Keratinocyte (primary cell): ENCODE data around the gene ATP1A2. TPM values are rescaled to one million over a fixed set of nuclear protein-coding genes. Genes with fewer than 3 reads are reported as not detected.

ENCODE experiments used
- DNase-seq: peaks from one replicate; pipeline ENCODE4 v3.0.0-alpha.2; 2011; ENCODE audit warnings: low read depth, missing footprints, low spot score
- FAIRE-seq: peaks from 2 replicates; lab custom pipeline; 2011; peaks lifted over from hg19 to GRCh38; lab: Jason Lieb, UNC
- H2AFZ ChIP-seq: 2 replicates; pipeline ENCODE4 v1.6.0; 2012; ENCODE audit warnings: low read length, control low read depth, inconsistent platforms; ENCODE audit not compliant: control insufficient read depth
- H3K27ac ChIP-seq: 2 replicates; pipeline ENCODE4 v1.5.1; 2011; ENCODE audit warnings: low read length; ENCODE audit not compliant: control insufficient read depth, insufficient read depth
- H3K27me3 ChIP-seq: 3 replicates; pipeline ENCODE4 v1.6.0; 2011; ENCODE audit warnings: low read length; ENCODE audit not compliant: control insufficient read depth, insufficient read depth; ENCODE audit errors: extremely low read depth
- H3K36me3 ChIP-seq, 2 experiments: 2 replicates in 1 of 2; 3 replicates in 1 of 2; pipeline ENCODE4 v1.5.1; 2011; ENCODE audit warnings: low read length in 2 of 2, mild to moderate bottlenecking in 1 of 2; ENCODE audit not compliant: control insufficient read depth in 2 of 2, insufficient read depth in 2 of 2; ENCODE audit errors: extremely low read depth in 1 of 2
- H3K4me1 ChIP-seq: 3 replicates; pipeline ENCODE4 v1.5.1; 2011; ENCODE audit warnings: low read length; ENCODE audit not compliant: control insufficient read depth, insufficient read depth; ENCODE audit errors: extremely low read depth
- H3K4me2 ChIP-seq: 3 replicates; pipeline ENCODE4 v1.6.0; 2011; ENCODE audit warnings: low read depth, low read length; ENCODE audit not compliant: control insufficient read depth, insufficient read depth; ENCODE audit errors: extremely low read depth
- H3K4me3 ChIP-seq, 3 experiments: fragments of 200-600 bp in 1 of 3; sonication (generic) in 1 of 3; 2 replicates in 2 of 3; 3 replicates in 1 of 3; pipeline ENCODE4 v1.5.1; 2011 to 2016; ENCODE audit warnings: low read length in 3 of 3, mild to moderate bottlenecking in 3 of 3, control low read depth in 2 of 3, inconsistent platforms in 1 of 3, low read depth in 1 of 3, mixed read lengths in 1 of 3, mixed run types in 1 of 3, moderate library complexity in 1 of 3; ENCODE audit not compliant: control insufficient read depth in 2 of 3, insufficient read depth in 2 of 3; ENCODE audit errors: extremely low read depth in 1 of 3
- H3K79me2 ChIP-seq: 2 replicates; pipeline ENCODE4 v1.6.0; 2012; ENCODE audit warnings: low read length; ENCODE audit not compliant: control insufficient read depth, insufficient read depth
- H3K9ac ChIP-seq: 3 replicates; pipeline ENCODE4 v1.6.0; 2011; ENCODE audit warnings: low read length; ENCODE audit not compliant: control insufficient read depth, insufficient read depth; ENCODE audit errors: extremely low read depth
- H3K9me1 ChIP-seq: 3 replicates; pipeline ENCODE4 v1.6.0; 2011; ENCODE audit warnings: low read length; ENCODE audit not compliant: control insufficient read depth, insufficient read depth; ENCODE audit errors: extremely low read depth
- H3K9me3 ChIP-seq: 2 replicates; pipeline ENCODE4 v1.5.1; 2012; ENCODE audit warnings: low read depth, low read length; ENCODE audit not compliant: control insufficient read depth
- H4K20me1 ChIP-seq: 3 replicates; pipeline ENCODE4 v1.6.0; 2011; ENCODE audit warnings: low read length; ENCODE audit not compliant: control insufficient read depth, insufficient read depth; ENCODE audit errors: extremely low read depth
- EZH2 ChIP-seq: IDR thresholded peaks from one replicate; pipeline ENCODE4 v1.6.1; 2012; ENCODE audit warnings: inconsistent platforms, mild to moderate bottlenecking, low read length, moderate library complexity
- dilution Hi-C: fragments of 300-500 bp; cut with MboI; formaldehyde crosslinking; loops from one replicate; pipeline ENCODE4 v1.7.0; 2020; ENCODE audit warnings: low sequenced_read_pairs; ENCODE audit not compliant: extremely low pct_ligation_motif_present
- polyA plus RNA-seq, 5 experiments: library from polyadenylated mRNA; depleted of rRNA in 3 of 5; stranded (reverse) in 3 of 5; stranded (forward) in 1 of 5; unstranded in 1 of 5; fragments of >200 nt; gene quantifications; 1 replicate in 1 of 5; 2 replicates in 3 of 5; 3 replicates in 1 of 5; pipeline versions ENCODE4 v1.2.1 to v1.2.3, GENCODE V29; 2011 to 2012; ENCODE audit warnings: missing spikeins in 2 of 5, low read depth in 1 of 5, low replicate concordance in 1 of 5
- TF ChIP-seq, protein P1 (sequence below), 3 experiments: IDR thresholded peaks in 1 of 3; conservative IDR thresholded peaks in 1 of 3; optimal IDR thresholded peaks in 1 of 3; 2 replicates in 2 of 3; 3 replicates in 1 of 3; pipeline versions ENCODE3 to v1.5.1; 2011; ENCODE audit warnings: low read length in 3 of 3, mild to moderate bottlenecking in 3 of 3, moderate library complexity in 2 of 3, control low read depth in 1 of 3, inconsistent platforms in 1 of 3; ENCODE audit not compliant: insufficient read depth in 2 of 3; ENCODE audit errors: extremely low read depth in 1 of 3

ATP1A2 gene
- polyA plus RNA-seq, 1 donor (not counting 4 experiments of a cell fraction or from before 2014, with no cell fraction given) = not detected

DNA sequence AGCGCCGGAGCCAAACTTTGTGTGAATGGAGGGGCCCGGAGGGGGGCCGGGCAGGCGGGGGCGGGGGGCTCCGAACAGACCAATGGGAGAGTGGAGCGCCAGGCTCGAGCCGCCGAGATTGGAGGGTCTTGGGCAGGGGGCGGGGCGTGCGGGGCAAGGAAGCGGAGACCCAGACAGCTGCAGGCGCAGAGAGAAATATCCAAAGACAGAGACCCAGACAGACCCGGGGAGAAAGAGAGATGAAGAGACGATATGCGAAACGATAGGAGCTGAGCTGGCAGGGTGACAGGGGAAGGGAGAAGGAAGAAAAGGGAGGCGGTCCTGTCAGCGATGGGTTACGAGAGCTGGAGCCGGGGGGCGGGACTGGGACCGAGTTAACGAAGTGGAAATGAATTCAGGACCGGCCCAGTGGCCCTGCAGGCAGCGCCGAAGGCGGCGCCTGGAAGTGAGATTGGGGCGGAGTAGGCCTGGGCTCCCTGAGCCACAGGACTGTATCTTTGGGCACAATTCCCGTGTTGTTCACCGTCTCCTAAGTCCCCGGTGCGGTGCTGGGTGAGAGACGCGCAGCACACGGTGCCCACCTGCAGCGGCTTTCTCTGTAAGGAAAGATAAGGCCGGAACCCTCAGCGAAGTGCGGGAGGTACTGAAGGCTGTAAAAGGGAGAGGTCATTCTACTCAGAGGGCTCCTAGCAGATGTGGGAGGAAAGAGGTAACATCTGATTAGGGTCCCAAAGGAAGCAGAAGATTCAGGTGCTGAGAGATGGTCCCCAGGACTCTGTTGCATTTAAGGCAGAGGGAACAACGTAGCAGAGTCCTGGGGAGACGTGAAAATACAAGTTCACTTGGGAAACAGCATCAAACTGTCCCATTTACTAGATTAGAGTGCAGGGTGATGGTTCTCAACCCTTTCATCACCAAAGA, 45.1 kb upstream of the ATP1A2 start:
- peaks cover 3% of the 10 kb centered on the region for H3K4me1 ChIP-seq
- DNase-seq (no peak), FAIRE-seq (no peak)
- peak overlapping the region; percentile 76 for H3K4me2 ChIP-seq
- H2AFZ ChIP-seq = peak overlapping the region; percentile 66
- peaks cover 53% of the 10 kb centered on the region for H3K27me3 ChIP-seq
- no peaks in the 10 kb centered on the region for H3K36me3 ChIP-seq
- no peak overlapping the region for H3K27ac ChIP-seq
- no peaks in the 10 kb centered on the region for H3K9me1 ChIP-seq
- H4K20me1 ChIP-seq = no peaks in the 10 kb centered on the region
- dilution Hi-C loops = no loop called here
- H3K79me2 ChIP-seq = no peaks in the 10 kb centered on the region
- no peak overlapping the region for H3K9ac ChIP-seq
- TF ChIP-seq EZH2 = peak; percentile 88
- TF ChIP-seq, protein P1, sequence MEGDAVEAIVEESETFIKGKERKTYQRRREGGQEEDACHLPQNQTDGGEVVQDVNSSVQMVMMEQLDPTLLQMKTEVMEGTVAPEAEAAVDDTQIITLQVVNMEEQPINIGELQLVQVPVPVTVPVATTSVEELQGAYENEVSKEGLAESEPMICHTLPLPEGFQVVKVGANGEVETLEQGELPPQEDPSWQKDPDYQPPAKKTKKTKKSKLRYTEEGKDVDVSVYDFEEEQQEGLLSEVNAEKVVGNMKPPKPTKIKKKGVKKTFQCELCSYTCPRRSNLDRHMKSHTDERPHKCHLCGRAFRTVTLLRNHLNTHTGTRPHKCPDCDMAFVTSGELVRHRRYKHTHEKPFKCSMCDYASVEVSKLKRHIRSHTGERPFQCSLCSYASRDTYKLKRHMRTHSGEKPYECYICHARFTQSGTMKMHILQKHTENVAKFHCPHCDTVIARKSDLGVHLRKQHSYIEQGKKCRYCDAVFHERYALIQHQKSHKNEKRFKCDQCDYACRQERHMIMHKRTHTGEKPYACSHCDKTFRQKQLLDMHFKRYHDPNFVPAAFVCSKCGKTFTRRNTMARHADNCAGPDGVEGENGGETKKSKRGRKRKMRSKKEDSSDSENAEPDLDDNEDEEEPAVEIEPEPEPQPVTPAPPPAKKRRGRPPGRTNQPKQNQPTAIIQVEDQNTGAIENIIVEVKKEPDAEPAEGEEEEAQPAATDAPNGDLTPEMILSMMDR (optimal IDR thresholded peaks at IDR 0.05 in 1 of 3, IDR thresholded peaks at IDR 0.05 in 1 of 3, conservative IDR thresholded peaks at IDR 0.05 in 1 of 3; ENCODE audit: extremely low read depth in 1 of 3, insufficient read depth in 2 of 3, low read length in 3 of 3) = no peak
- peak overlapping the region; percentile 26 to 62 (median 46) for H3K4me3 ChIP-seq
- H3K9me3 ChIP-seq = no peaks in the 10 kb centered on the region

DNA sequence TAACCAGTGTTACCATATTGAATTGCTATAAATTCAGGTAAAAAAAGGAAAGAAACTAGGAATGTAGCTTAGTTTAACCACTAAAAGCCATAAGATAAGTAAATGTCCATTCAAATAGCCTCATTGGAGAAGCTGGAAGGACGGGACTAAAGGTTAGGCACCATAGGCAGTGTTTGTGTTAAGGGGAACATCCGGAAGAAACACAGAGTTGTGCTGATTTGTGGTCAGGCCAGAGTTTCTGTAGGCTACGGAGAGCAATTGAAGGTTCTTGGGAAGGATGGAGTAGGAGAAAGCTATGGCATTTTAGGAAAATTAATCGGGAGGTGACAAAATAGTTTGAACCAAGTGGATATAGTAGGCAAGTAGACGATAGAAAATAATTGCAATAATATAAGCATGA, 44.3 kb upstream of the ATP1A2 start:
- Histone ChIP-seq H3K27me3 (peaks cover 48% of the 10 kb centered on the region), H3K4me3 (no peak overlapping the region), H3K27ac (no peak overlapping the region), H3K4me2 (no peak overlapping the region), H2AFZ (no peak overlapping the region), H3K9ac (no peak overlapping the region), H3K4me1 (peaks cover 3% of the 10 kb centered on the region), H3K79me2 (no peaks in the 10 kb centered on the region), H3K9me1 (no peaks in the 10 kb centered on the region), H3K9me3 (no peaks in the 10 kb centered on the region), H3K36me3 (no peaks in the 10 kb centered on the region), H4K20me1 (no peaks in the 10 kb centered on the region)
- DNase-seq = no peak
- TF ChIP-seq EZH2 = no peak
- TF ChIP-seq, protein P1 (optimal IDR thresholded peaks at IDR 0.05 in 1 of 3, IDR thresholded peaks at IDR 0.05 in 1 of 3, conservative IDR thresholded peaks at IDR 0.05 in 1 of 3; ENCODE audit: extremely low read depth in 1 of 3, insufficient read depth in 2 of 3, low read length in 3 of 3) = no peak
- no peak for FAIRE-seq
- dilution Hi-C loops = no loop called here
